Measurements from ENCODE around the gene STAC. TPM values are rescaled to one million over a fixed set of nuclear protein-coding genes. Genes with fewer than 3 reads are reported as not detected.

STAC gene
- total RNA-seq, 1 donor from 2014 or later: 0.30 TPM

GRCh38 chr3:36548712-36549111, 168.4 kb downstream of the STAC start:
- no peak for DNase-seq
- Histone ChIP-seq H3K4me3 (no peak overlapping the region), H3K36me3 (no peaks in the 10 kb centered on the region), H3K4me1 (no peaks in the 10 kb centered on the region), H3K9me3 (replicated peaks) (peaks cover 11% of the 10 kb centered on the region), H3K27me3 (ENCODE audit: low read depth) (no peaks in the 10 kb centered on the region), H3K27ac (replicated peaks) (no peak overlapping the region)
- TF ChIP-seq, protein P1, sequence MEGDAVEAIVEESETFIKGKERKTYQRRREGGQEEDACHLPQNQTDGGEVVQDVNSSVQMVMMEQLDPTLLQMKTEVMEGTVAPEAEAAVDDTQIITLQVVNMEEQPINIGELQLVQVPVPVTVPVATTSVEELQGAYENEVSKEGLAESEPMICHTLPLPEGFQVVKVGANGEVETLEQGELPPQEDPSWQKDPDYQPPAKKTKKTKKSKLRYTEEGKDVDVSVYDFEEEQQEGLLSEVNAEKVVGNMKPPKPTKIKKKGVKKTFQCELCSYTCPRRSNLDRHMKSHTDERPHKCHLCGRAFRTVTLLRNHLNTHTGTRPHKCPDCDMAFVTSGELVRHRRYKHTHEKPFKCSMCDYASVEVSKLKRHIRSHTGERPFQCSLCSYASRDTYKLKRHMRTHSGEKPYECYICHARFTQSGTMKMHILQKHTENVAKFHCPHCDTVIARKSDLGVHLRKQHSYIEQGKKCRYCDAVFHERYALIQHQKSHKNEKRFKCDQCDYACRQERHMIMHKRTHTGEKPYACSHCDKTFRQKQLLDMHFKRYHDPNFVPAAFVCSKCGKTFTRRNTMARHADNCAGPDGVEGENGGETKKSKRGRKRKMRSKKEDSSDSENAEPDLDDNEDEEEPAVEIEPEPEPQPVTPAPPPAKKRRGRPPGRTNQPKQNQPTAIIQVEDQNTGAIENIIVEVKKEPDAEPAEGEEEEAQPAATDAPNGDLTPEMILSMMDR (IDR thresholded peaks at IDR 0.05; ENCODE audit: borderline replicate concordance): no peak
- intact Hi-C loops (cut with micrococcal nuclease): no loop called here

DNA sequence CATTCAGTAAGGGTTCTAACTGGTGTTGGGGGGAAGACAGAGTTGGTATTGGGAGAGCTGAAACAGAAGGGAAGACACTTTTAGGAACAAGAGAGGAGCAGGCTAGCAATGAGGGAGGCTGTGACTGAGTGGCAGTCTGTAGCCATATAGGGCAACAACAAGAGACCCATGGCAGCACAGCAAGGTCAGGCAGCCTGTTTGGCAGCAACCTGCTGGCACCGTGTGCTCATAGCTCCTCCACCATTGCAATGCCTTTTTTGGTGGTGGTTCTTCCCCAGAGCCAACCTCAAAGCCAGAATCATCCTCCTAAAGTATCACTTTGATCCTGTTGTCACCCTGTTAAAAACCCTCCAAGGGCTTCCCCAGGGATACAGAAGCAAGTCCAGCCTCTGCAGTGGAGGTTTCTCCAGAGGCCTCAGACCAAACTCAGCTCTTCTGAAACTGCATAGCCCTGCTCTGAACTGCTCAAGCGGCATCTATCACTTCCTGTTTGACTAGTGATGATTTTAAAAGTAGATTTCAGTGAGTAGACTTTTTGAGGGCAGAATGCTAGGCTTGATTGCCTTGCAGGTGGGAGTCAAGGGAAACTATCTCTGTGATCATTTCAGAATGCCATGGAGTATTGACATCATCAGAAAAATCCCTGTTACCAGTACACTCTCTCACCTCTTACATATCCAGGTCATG, 176.9 kb downstream of the STAC start:
- TF ChIP-seq, protein P1 (IDR thresholded peaks at IDR 0.05; ENCODE audit: borderline replicate concordance): no peak

DNA sequence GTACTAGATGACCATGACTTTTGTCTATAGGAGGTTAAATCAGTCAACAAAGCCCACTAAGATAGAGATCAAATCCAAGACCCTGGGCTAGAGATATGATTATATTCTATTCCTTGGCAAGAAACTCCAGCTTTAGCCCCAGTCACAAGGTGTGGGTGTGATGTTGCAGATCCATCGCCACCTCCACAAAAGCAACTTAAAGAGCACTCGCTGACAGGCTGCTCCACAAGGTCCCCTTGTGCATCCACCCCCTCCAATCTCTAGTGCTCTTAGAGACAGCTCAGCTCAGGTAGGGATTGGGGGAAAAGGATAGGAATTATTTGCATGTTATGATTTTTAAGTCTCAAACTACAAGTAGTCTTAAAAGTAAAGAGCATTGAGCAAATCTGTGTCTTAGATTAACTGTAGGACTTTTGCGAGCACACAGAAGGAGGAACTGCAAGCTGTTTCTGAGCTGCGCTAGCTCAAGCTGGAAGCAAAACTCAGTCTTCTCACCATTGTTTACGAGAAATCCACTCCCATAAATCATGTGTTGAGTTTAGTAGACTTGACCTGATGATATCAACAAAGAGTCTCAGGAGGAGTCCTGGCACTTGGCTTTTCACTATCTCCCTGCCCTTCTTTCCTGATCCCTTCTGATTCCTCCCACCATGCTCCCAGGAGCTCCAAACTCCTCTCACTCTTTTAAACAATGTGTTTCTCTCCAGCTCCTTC, 177.6 kb downstream of the STAC start:
- DNase-seq: no peak
- TF ChIP-seq, protein P1 (IDR thresholded peaks at IDR 0.05; ENCODE audit: borderline replicate concordance): no peak
- no peak overlapping the region for H3K27ac ChIP-seq (replicated peaks)
- intact Hi-C loops (cut with micrococcal nuclease): no loop called here
- no peak overlapping the region for H3K4me3 ChIP-seq
- H3K4me1 ChIP-seq: no peaks in the 10 kb centered on the region
- no peaks in the 10 kb centered on the region for H3K9me3 ChIP-seq (replicated peaks)
- H3K27me3 ChIP-seq (ENCODE audit: low read depth): peaks cover 9% of the 10 kb centered on the region
- no peaks in the 10 kb centered on the region for H3K36me3 ChIP-seq

More for the DNA sequence above, 176.9 kb downstream of the STAC start:
- no peaks in the 10 kb centered on the region for H3K4me1 ChIP-seq
- no peak overlapping the region for H3K4me3 ChIP-seq
- intact Hi-C loops (cut with micrococcal nuclease): no loop called here
- H3K9me3 ChIP-seq (replicated peaks): no peaks in the 10 kb centered on the region
- no peak for DNase-seq
- peaks cover 9% of the 10 kb centered on the region for H3K27me3 ChIP-seq (ENCODE audit: low read depth)
- H3K27ac ChIP-seq (replicated peaks): no peak overlapping the region
- H3K36me3 ChIP-seq: no peaks in the 10 kb centered on the region

- DNase-seq: no peak
- intact Hi-C loops (cut with micrococcal nuclease): no loop called here
- H3K27ac ChIP-seq (replicated peaks): no peak overlapping the region
- TF ChIP-seq, protein P1 (IDR thresholded peaks at IDR 0.05; ENCODE audit: borderline replicate concordance): no peak
- H3K4me3 ChIP-seq: no peak overlapping the region
- H3K9me3 ChIP-seq (replicated peaks): no peaks in the 10 kb centered on the region
- H3K36me3 ChIP-seq: no peaks in the 10 kb centered on the region
- H3K4me1 ChIP-seq: no peaks in the 10 kb centered on the region
- peaks cover 9% of the 10 kb centered on the region for H3K27me3 ChIP-seq (ENCODE audit: low read depth)
Measured at GRCh38 chr3:36558961-36559360, 178.7 kb downstream of the STAC start.

DNA sequence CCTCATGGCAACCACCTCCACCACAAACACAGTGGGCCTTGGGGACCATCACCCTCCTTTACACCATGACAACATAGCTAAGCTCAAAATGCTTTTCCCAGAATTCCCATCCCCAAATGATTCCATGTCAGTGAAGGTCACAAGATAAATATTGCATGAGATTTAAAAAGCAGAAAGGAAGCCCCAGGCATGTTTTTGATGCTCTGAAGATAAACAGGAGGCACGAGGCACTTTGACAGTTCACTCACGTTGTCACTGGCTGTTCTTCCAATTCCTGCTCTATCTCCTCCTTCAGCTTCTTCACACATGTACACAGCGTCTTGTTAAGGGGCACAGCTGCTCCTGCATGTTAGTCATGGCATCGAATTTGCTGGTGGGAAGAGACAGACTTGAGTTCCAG, 180.4 kb downstream of the STAC start:
- no peak overlapping the region for H3K27ac ChIP-seq (replicated peaks)
- H3K27me3 ChIP-seq (ENCODE audit: low read depth): peaks cover 9% of the 10 kb centered on the region
- H3K4me3 ChIP-seq: no peak overlapping the region
- intact Hi-C loops (cut with micrococcal nuclease): no loop called here
- no peaks in the 10 kb centered on the region for H3K36me3 ChIP-seq
- TF ChIP-seq, protein P1 (IDR thresholded peaks at IDR 0.05; ENCODE audit: borderline replicate concordance): no peak
- no peaks in the 10 kb centered on the region for H3K4me1 ChIP-seq
- DNase-seq: no peak
- H3K9me3 ChIP-seq (replicated peaks): no peaks in the 10 kb centered on the region
